ENCODE results near the gene PDE4A. TPM values are rescaled to one million over a fixed set of nuclear protein-coding genes. Genes with fewer than 3 reads are reported as not detected.

PDE4A gene
- total and polyA plus RNA-seq, 2 of the 13 experiments (the other 11 are each of a cell fraction or from before 2014, with no cell fraction given) = 1.1 to 4.1 TPM

GRCh38 chr19:10467104-10467706, 46.9 kb downstream of the PDE4A start (continued):
- no peak for TF ChIP-seq ZNF446 (CRISPR knock-in tag; IDR thresholded peaks at IDR 0.05)
- TF ChIP-seq SAFB2 (CRISPR knock-in tag; IDR thresholded peaks at IDR 0.05; ENCODE audit: borderline replicate concordance, low read depth) = no peak
- no peak for TF ChIP-seq NFE2L2 (IDR thresholded peaks at IDR 0.05; ENCODE audit: low read length)
- TF ChIP-seq RNF2 (conservative IDR thresholded peaks at IDR 0.05; ENCODE audit: low read depth) = no peak
- TF ChIP-seq ZNF557 (CRISPR knock-in tag; IDR thresholded peaks at IDR 0.05) = no peak

- DNase-seq (ENCODE audit: low spot score) (no peak), FAIRE-seq (no peak), ATAC-seq (no peak)
- no peak overlapping the region for H2AFZ ChIP-seq (ENCODE audit: low read length)
- no peaks in the 10 kb centered on the region for H3K9me3 ChIP-seq (ENCODE audit: low read length)
- no peaks in the 10 kb centered on the region for H3K27me3 ChIP-seq (ENCODE audit: control insufficient read depth in 1 of 2, insufficient read depth in 2 of 2, low read length in 2 of 2)
- TF ChIP-seq BCLAF1 (IDR thresholded peaks at IDR 0.05) = no peak
- no peak for TF ChIP-seq AGO1 (IDR thresholded peaks at IDR 0.05; ENCODE audit: low read depth, low read length, poor library complexity, severe bottlenecking)
- no peak for TF ChIP-seq NR2C2 (CRISPR knock-in tag; IDR thresholded peaks at IDR 0.05; ENCODE audit: borderline replicate concordance)
- no peak for TF ChIP-seq GMEB2 (CRISPR knock-in tag; IDR thresholded peaks at IDR 0.05; ENCODE audit: low read depth)
- TF ChIP-seq SNAPC4 (CRISPR knock-in tag; IDR thresholded peaks at IDR 0.05) = no peak
- no peak overlapping the region for H3K4me2 ChIP-seq (ENCODE audit: low read depth, low read length)
- H3K9ac ChIP-seq (ENCODE audit: insufficient read depth, low read depth, low read length) = no peak overlapping the region
- WGBS (ENCODE audit: low lambda C conversion rate) = 87% methylated on average over 12 of the region's 12 CpGs
- in situ Hi-C loops (cut with HindIII; ENCODE audit: extremely low pct_ligation_motif_present, low pct_unique_long_range_greater_than_20kb) (no loop called here), intact Hi-C loops (cut with micrococcal nuclease; ENCODE audit: unreplicated experiment) (no loop called here)
- H3K36me3 ChIP-seq (replicated peaks in 1 of 2; ENCODE audit: control insufficient read depth in 1 of 2, insufficient read depth in 2 of 2, low read length in 2 of 2) = 0 out of 5 replicates have a peak, but pooled peaks cover 0 to 6% of the 10 kb centered on the region in 2 experiments
- no peaks in the 10 kb centered on the region for H3K79me2 ChIP-seq (ENCODE audit: insufficient read depth, low read length)
- no peaks in the 10 kb centered on the region for H4K20me1 ChIP-seq (ENCODE audit: insufficient read depth, low read length)
- H3K4me1 ChIP-seq (ENCODE audit: insufficient read depth, low read length) = no peaks in the 10 kb centered on the region
- POLR2A ChIA-PET = no interaction called here
- no peak overlapping the region for H3K4me3 ChIP-seq (replicated peaks in 1 of 3; ENCODE audit: insufficient read depth in 1 of 3, low read depth in 2 of 3, low read length in 3 of 3)
- no TSS peak for BruUV-seq (replicated peaks)
- CTCF ChIA-PET (ENCODE audit: low intra/inter-chr PET ratio, low total read pairs) = no interaction called here
- no peak overlapping the region for H3K27ac ChIP-seq (ENCODE audit: extremely low read length, insufficient read depth, low read length)
These were observed 47.8 kb downstream of the PDE4A start for GRCh38 chr19:10468133-10468532.
